HG03175 (cell line): Measurements from ENCODE around the gene MED12.
"Not testable (repeated sequence)": the region's sequence is repeated elsewhere in the genome, so short reads cannot be mapped to it uniquely, and the experiment has no call there.

Experiments used
- ATAC-seq: cut with Tn5 transposase; IDR thresholded peaks from one replicate; pipeline ENCODE4 v1.9.1; 2021; ENCODE audit warnings: mild to moderate bottlenecking, moderate library complexity; ENCODE audit not compliant: unreplicated experiment

MED12 gene

GRCh38 chrX:71159335-71159734 lies 40.9 kb downstream of the MED12 start:
- no peak for ATAC-seq

GRCh38 chrX:71160475-71160874 lies 42.1 kb downstream of the MED12 start:
- ATAC-seq, result no peak

GRCh38 chrX:71162981-71163380 lies 44.6 kb downstream of the MED12 start:
- ATAC-seq, result no peak

- no peak for ATAC-seq
Measured at GRCh38 chrX:71164071-71164470, 45.7 kb downstream of the MED12 start.

GRCh38 chrX:71166461-71166860 lies 48.1 kb downstream of the MED12 start:
- no peak for ATAC-seq

GRCh38 chrX:71167031-71167781 lies 48.8 kb downstream of the MED12 start:
- ATAC-seq, result no peak

GRCh38 chrX:71168134-71168533 lies 49.7 kb downstream of the MED12 start:
- ATAC-seq, result no peak

GRCh38 chrX:71169586-71169985 lies 51.2 kb downstream of the MED12 start:
- ATAC-seq, result no peak

GRCh38 chrX:71170660-71171059 lies 52.3 kb downstream of the MED12 start:
- no peak for ATAC-seq

GRCh38 chrX:71171110-71171801 lies 52.9 kb downstream of the MED12 start:
- ATAC-seq, result no peak

GRCh38 chrX:71173440-71173839 lies 55.0 kb downstream of the MED12 start:
- no peak for ATAC-seq

- no peak for ATAC-seq
Measured at GRCh38 chrX:71174795-71175194, 56.4 kb downstream of the MED12 start.

- no peak for ATAC-seq
Measured at GRCh38 chrX:71175531-71175930, 57.1 kb downstream of the MED12 start.

- no peak for ATAC-seq
Measured at GRCh38 chrX:71177327-71177726, 58.9 kb downstream of the MED12 start.

GRCh38 chrX:71178908-71179307 lies 60.5 kb downstream of the MED12 start:
- ATAC-seq, result no peak

- ATAC-seq, result not testable (repeated sequence)
Measured at GRCh38 chrX:71180579-71181265, 62.3 kb downstream of the MED12 start.

- ATAC-seq, result peak; percentile 35
Measured at GRCh38 chrX:71181558-71181909, 63.1 kb downstream of the MED12 start.

- peak; percentile 94 for ATAC-seq
Measured at GRCh38 chrX:71181910-71182799, 63.8 kb downstream of the MED12 start.

GRCh38 chrX:71182871-71183270 lies 64.5 kb downstream of the MED12 start:
- no peak for ATAC-seq

GRCh38 chrX:71183341-71183740 lies 64.9 kb downstream of the MED12 start:
- ATAC-seq, result no peak

GRCh38 chrX:71184092-71184491 lies 65.7 kb downstream of the MED12 start:
- ATAC-seq, result no peak
